ENCODE data around the gene GRM7.

GRCh38 chr3:7695049-7695448 is 834.1 kb downstream of the GRM7 start:
- TF ChIP-seq CTCF (IDR thresholded peaks at IDR 0.05; ENCODE audit: low read depth, low read length, poor library complexity, severe bottlenecking) (no peak), EZH2phosphoT487 (IDR thresholded peaks at IDR 0.05; ENCODE audit: borderline replicate concordance, low read length) (no peak)

Measured in DOHH2 (cell line).